ENCODE data around the gene CACNA2D3. TPM values are rescaled to one million over a fixed set of nuclear protein-coding genes. Genes with fewer than 3 reads are reported as not detected.

The CACNA2D3 gene
- total RNA-seq, 6 experiments from 2014 or later, result 0.14 to 0.23 (median 0.19) TPM; not detected in 2

- H3K27me3 Mint-ChIP-seq (ENCODE audit: insufficient read depth), result no peaks in the 10 kb centered on the region
- H3K4me1 Mint-ChIP-seq (ENCODE audit: low read depth), result peaks cover 9% of the 10 kb centered on the region
- no peaks in the 10 kb centered on the region for H3K9me3 Mint-ChIP-seq
- H3K36me3 Mint-ChIP-seq (ENCODE audit: low read depth), result no peaks in the 10 kb centered on the region
- H3K4me3 Mint-ChIP-seq, result no peak overlapping the region
- H3K27ac Mint-ChIP-seq, result no peak overlapping the region
- no peak for DNase-seq
- TF ChIP-seq CTCF (IDR thresholded peaks at IDR 0.05), result no peak
These were observed 305.1 kb downstream of the CACNA2D3 start for GRCh38 chr3:54427501-54427900.

DNA sequence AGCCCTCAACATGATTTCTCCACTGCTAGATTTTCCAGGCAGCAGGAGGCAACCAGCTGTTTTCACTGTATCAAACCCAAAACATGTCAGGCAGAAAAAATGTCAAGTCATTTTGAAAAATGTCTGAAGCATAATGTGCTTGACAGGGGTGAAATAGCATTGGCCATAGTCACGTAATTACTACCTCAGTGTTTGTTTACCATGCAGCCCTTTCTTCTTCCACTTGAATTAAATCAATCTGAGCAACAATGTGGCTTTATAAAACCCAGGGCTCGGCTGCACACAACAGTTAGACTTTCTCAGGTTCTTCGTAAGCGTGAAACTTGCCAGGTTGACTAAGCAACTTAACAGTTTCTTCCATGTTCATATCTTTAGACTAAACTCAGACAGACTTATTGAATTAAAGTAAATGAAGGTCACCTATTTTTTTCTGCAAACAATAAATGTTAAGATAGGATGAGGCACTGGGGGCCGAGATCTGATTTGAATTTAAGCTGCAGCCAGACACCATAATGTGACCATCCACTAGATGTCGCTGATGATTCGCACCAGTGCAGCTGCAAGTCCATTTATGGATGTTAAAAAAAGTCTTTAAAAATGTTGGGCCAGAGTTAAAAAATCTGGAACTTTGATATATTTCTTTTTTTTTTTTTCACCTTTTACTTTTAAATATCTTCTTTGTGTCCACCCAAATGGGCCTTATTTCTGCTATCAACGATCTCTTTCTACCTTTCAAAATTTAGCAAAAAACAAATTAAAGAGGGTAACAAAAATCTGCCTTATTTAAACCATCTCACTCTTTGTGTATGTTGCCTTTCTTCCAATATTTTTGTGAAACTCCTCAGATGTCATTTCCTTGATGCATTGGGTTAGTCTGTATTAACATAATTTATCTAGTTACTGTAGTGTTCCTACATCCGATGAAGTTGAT is 305.9 kb downstream of the CACNA2D3 start:
- Mint-ChIP-seq H3K4me3 (no peak overlapping the region), H3K9me3 (no peaks in the 10 kb centered on the region), H3K36me3 (ENCODE audit: low read depth) (no peaks in the 10 kb centered on the region), H3K27ac (no peak overlapping the region), H3K27me3 (ENCODE audit: insufficient read depth) (no peaks in the 10 kb centered on the region), H3K4me1 (ENCODE audit: low read depth) (peaks cover 9% of the 10 kb centered on the region)
- peak; percentile 58 for DNase-seq
- TF ChIP-seq CTCF (IDR thresholded peaks at IDR 0.05), result peak; percentile 91

GRCh38 chr3:54432975-54433374 is 310.6 kb downstream of the CACNA2D3 start:
- Mint-ChIP-seq H3K27me3 (ENCODE audit: insufficient read depth) (no peaks in the 10 kb centered on the region; the same call in none of the 2 replicates), H3K4me3 (no peak overlapping the region), H3K9me3 (peaks cover 8% of the 10 kb centered on the region; the same call in 1 of the 2 replicates), H3K36me3 (ENCODE audit: low read depth) (no peaks in the 10 kb centered on the region), H3K4me1 (ENCODE audit: low read depth) (peaks cover 6% of the 10 kb centered on the region), H3K27ac (no peak overlapping the region)
- TF ChIP-seq CTCF (IDR thresholded peaks at IDR 0.05), result no peak
- no peak for DNase-seq

GRCh38 chr3:54433846-54434245 is 311.5 kb downstream of the CACNA2D3 start:
- H3K36me3 Mint-ChIP-seq (ENCODE audit: low read depth), result no peaks in the 10 kb centered on the region
- no peak overlapping the region for H3K27ac Mint-ChIP-seq
- no peak overlapping the region for H3K4me3 Mint-ChIP-seq
- no peaks in the 10 kb centered on the region for H3K4me1 Mint-ChIP-seq (ENCODE audit: low read depth)
- H3K9me3 Mint-ChIP-seq, result peaks cover 8% of the 10 kb centered on the region; the same call in 1 of the 2 replicates
- H3K27me3 Mint-ChIP-seq (ENCODE audit: insufficient read depth), result no peaks in the 10 kb centered on the region; the same call in none of the 2 replicates
- no peak for TF ChIP-seq CTCF (IDR thresholded peaks at IDR 0.05)
- DNase-seq, result no peak

DNA sequence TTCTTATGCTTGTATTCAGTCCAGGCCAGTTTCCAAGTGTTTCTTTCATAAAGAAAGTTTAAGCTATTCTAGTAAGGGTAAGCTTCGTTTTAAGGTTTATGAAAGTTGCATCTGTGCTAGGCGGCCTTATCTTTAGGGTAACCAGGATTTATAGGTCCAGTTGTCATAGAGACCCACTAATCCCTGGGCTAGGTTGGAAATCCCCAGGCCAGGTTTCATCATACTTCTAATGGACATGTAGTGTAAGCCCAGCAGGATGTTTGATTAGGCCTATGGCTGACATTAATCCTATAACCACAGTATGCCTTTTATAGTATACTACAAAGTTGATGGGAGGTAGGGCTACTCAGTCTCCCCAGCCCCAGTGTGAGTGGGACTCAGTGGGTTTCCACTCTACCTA is 312.4 kb downstream of the CACNA2D3 start:
- Mint-ChIP-seq H3K27ac (no peak overlapping the region), H3K4me3 (no peak overlapping the region), H3K9me3 (peaks cover 8% of the 10 kb centered on the region; the same call in 1 of the 2 replicates), H3K36me3 (ENCODE audit: low read depth) (no peaks in the 10 kb centered on the region), H3K27me3 (ENCODE audit: insufficient read depth) (no peaks in the 10 kb centered on the region; the same call in none of the 2 replicates), H3K4me1 (ENCODE audit: low read depth) (no peaks in the 10 kb centered on the region)
- TF ChIP-seq CTCF (IDR thresholded peaks at IDR 0.05), result no peak
- DNase-seq, result no peak
